CD4-positive, alpha-beta T cell treated with Interleukin-2 at 100 ng/mL for 4 hours (primary cell): ENCODE results near the gene GMPR2.
"Not testable (repeated sequence)": the region's sequence is repeated elsewhere in the genome, so short reads cannot be mapped to it uniquely, and the experiment has no call there.

Experiments used
- DNase-seq: peaks from one replicate; pipeline ENCODE4 v3.0.0-alpha.2; 2020; ENCODE audit warnings: low spot score

The GMPR2 gene

DNA sequence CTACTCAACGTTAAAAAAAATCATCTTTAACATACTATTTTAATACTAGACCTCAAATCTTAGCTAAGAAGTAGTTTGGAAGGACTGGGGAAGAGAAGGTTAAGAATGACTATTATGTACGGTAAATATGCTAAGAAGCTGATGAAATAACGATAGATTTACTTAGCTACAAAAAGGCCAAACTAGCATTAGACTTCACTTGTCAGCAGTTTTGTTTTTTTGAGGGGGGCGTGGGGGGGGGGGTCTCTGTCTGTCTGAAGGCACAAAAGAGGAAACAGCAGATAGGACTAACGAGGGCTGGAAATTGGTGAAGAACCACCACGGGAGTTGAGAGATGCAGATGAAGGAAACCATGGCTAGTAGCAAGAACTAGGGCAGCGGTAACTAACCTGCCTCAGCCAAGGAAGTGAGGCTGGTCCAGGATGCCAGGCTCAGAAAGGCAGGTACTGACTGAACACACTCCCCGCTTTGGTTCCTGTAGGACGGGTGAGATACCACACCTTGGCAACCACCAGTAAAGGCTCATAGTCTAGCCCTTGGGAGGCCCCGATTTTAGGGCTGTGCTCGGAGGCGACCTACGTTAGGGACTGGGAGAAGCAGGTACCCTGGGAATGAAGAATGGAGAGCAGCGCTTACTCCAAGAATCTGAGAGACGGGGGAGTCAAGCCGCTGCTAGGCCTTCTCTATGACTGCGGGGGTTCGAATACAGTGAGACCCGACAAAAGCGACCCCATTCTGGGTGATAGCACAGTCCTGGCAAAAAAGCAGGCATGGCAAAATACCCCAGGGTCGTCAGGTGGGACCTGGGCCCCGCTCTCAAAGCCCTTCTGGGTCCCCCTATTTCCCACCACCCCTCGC is 1.2 kb upstream of the GMPR2 start:
- DNase-seq, result no peak

DNA sequence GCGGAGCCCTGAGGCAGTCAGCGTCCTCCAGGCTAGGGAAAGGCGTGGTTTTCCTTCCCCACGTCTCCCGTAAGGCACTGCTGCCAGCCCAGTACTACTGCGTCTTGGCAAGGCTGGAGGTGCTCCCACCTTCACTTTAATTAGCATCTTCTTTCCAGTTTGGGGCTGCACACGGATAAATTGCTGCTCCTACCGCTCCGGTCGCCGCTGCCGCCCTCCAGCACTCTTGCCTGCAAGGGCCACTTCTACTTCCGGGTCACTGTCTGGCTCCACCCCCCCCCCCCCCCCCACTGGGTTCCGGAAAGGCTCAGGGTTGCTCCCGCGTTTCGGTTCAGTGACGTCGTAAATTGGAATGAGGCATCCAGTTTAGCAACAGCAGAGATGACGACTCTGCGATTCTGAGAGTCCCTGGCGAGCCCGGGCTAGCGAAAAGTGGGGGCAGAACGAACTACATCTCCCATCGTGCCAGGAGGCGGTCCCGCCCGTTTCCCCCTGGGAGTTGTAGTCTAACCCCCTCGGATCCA is 546 bp upstream of the GMPR2 start, which contains the start of gene NEDD8:
Gene NEDD8, minus strand, starts transcription at position 247 of the 524 bp plus-strand sequence. Its CDS starts 100 bp downstream, at position 147.
- DNase-seq, result peak; percentile 88

DNA sequence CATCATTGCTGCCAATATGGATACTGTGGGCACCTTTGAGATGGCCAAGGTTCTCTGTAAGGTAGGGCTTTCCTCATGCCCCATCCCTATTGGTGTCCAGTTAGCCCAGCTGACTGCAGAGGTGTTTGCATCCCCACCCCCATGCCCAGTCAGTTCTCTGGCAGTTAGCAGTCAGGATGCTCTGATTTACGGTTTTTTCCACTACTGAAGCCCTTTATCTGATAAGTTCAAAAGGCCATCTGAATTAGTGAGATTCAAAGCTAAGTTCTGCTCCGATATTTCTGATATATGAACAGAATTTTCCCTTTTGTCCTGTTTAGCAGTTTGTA is 773 bp downstream of the GMPR2 start:
- no peak for DNase-seq

DNA sequence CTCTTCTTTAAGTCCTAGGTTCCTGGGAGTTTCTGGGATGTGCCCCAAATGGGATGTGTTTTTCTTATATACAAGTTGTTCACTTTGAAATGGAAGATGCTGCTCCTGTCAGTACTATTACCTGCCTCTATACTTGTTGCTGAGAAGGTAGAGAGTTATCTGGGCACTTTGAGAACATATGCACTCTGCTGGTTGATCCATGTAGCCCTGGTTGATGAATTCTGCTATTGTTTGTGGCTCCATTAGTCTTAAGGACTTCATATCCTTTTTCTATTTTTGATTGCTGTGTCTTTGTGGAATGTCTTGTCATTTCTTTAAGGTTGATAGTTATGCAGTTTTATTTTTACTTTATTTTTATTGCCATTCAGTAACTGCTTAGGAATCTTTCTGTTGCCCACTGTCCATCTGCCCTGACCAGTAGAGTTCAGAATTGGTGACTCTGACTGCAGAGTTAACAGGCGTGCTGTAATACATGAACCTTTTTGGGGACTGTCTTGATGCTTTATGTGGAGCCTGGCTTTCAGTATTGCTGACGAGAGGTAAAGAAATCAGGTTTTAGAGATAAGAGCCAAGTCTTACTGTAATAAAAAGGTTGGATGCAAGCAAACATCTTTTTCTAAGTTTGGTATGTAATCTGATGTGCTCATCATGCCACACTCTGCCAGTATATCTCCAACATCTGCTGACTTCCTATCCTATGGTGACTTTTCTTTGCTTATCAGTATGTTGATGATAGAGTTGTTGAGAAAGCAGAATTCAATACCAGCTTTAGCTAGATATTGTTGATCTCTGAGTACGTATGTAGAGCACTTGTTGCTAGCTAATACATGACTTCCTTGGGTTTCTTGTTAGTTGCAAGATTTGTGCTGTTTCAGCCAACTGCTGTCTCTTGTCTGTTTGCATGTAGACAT is 1.6 kb downstream of the GMPR2 start:
- no peak for DNase-seq

DNA sequence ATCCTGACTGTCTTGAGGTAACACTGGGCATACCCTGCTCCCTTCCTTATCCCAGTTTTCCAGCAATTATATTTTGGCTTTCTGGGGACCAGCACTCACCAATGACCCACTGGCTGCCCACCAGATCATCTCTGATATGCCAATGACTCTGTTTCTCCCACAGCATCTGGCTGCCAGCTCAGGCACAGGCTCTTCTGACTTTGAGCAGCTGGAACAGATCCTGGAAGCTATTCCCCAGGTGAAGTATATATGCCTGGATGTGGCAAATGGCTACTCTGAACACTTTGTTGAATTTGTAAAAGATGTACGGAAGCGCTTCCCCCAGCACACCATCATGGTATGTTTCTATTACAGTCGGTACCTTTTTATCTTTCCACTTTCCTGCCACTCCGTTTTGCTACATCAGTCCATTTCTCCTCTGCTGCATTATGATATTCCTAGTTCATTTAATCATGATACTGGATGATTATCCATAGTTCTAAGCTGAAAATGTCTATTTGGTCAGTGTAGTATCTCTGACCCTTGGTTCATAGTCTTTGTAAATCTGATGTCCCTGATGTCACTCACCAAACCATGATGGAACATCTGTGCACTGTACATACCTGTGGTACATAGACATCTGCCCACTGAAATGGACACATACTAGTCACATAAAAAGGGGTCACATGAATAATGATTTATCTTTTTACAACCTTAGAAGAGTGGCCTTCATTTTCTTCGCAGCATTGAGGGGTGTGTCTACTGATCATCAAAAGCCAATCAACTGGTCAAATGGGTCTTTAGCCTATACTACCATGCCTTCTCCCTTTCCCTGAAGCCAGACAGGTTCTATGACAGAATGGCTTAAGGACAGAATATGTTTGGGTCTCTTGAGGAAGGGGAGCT is 3.3 kb downstream of the GMPR2 start:
- no peak for DNase-seq

DNA sequence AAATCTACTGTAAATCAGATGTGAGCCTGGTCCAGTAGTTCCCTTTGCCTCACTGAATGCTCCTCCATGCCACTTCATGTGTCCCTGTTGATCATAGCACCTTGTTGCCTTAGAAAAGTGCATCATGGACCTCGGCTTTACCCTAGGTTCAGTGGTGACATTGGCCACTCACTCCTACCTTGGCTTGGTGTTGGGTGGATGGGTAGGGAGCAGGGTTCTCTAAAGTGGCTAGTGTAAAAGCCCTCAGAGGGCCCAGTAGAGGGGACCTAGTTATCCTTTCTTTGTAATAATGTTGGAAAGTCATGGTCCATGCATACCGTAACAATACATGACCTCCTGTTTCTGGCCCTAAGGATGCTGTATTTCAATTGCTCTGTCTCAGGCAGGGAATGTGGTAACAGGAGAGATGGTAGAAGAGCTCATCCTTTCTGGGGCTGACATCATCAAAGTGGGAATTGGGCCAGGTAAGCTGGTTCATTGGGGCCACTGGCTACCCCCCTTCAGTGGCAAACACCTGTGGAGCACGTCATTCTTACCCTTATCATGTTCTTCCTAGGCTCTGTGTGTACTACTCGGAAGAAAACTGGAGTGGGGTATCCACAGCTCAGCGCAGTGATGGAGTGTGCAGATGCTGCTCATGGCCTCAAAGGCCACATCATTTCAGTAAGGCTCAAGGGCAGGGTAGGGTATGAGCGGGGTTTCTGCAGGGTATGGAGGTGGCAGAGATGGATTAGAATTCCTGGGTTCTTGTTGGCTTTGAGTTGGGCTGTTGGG is 4.1 kb downstream of the GMPR2 start:
- DNase-seq, result no peak

DNA sequence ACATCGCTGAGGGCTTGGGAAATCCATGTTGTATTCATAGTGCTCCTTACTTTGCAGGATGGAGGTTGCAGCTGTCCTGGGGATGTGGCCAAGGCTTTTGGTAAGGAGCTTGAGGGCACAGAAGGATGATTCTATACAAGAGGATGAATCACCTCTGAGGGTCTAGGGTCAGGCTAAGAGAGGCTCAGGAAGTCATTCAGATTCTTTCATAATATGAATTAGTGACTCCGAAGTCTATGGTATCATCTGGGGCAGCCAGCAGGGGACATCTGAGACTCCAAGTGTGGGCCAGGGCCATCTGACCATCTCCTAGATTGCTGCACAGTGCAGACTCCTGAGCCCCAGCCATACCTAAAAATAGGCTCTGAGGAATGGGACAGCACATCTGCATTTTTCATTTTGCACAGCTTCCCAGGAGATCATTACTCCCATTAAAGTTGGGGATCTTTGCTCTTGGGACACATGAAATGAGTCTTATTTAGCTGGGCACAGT is 4.8 kb downstream of the GMPR2 start:
- no peak for DNase-seq

DNA sequence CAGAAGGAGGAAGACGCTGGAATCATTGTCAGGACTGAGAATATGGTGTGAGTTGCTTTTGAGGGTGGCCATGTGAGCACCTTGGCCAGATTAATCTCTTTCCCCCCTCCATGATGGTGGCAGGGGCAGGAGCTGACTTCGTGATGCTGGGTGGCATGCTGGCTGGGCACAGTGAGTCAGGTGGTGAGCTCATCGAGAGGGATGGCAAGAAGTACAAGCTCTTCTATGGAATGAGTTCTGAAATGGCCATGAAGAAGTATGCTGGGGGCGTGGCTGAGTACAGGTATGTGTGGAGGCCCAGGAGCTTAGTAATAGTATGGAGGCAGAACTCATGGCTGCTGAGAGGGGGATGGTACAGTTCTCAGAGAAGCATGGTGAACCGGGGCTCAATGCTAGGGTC is 5.4 kb downstream of the GMPR2 start:
- DNase-seq, result no peak

DNA sequence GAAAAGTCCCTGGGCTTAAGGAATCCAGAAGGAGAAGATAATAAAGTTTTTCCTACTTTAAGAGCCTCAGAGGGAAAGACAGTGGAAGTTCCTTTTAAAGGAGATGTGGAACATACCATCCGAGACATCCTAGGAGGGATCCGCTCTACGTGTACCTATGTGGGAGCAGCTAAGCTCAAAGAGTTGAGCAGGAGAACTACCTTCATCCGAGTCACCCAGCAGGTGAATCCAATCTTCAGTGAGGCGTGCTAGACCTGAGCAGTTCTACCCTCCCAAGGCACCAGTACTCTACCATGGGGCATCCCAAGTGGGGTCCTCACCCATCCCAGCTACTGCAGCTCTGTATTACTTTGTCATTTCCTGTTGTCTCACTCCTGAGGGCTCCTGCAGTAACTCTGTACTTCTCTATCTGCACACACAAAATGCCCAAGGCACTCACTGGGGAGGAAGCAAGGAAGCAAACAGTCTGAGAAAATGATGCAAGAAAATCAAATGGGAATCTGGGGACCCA is 5.9 kb downstream of the GMPR2 start:
- no peak for DNase-seq

DNA sequence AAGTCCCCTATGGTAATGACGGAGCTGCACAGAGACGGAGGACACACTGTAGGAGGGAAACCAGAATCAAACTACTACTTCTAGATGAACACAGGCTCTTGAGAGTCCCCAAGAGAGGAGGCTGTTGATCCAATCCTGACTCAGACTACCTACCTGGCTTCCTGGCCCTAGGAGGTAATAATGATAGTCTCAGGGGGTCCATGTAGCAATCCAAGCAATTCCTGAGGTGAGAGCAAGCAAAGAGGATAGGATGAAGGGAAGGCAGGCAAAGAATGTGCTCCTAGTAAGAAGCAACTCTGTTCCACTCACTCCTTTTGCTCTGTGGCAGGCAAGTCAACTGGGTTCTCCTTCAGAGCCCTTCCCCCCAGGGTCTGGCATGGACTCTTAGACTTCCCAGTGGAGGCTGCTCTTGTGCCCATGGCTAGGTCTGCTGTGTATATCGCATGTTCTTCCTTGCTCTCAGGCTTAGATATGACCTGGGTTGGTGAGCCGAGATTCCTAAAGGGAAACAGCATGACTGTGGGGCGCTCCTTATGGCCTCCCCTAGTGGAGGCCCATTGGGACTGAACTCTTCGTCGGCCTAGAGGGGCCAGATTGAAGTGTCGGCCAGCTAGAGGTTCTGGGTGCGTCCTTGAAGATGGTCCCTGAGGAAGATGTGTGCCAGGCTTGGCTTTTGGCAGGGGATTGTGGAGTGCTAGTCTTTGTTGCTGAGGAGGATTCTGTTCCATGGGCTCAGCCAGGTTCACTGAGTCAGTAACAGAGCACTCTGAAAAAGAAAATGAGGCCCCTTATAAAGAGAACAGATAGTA is 7.6 kb downstream of the GMPR2 start:
- no peak for DNase-seq

DNA sequence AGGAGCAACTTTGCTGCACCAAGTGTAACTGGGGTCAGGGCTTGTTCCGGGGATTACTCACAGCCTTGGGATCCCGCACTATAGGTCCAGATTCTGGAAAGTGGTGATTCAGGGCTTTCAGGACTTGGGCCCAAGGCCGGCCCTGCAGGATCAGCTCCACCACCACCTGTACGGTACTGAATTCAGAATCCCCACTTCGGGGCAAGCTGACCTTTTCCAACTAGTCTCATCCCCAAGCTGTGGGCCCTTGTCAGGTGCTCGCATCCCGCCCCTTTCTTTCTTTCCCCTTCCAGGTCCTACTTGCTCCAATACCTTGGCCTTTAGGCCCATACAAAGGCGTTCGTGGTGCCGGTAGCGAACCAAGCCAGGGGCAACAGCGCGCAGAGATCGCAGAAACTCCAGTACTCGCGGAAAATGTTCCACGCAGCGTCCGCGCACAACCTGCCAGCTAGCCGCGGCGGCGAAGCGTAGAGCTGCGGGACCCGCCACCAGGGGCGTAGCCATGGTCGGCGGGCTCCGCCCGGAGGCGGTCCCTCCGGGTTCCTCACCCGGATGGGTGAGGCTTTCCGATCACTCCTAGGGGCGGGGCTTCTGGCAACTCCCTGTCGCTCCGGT is 9.2 kb downstream of the GMPR2 start:
- DNase-seq, result peak; percentile 91

DNA sequence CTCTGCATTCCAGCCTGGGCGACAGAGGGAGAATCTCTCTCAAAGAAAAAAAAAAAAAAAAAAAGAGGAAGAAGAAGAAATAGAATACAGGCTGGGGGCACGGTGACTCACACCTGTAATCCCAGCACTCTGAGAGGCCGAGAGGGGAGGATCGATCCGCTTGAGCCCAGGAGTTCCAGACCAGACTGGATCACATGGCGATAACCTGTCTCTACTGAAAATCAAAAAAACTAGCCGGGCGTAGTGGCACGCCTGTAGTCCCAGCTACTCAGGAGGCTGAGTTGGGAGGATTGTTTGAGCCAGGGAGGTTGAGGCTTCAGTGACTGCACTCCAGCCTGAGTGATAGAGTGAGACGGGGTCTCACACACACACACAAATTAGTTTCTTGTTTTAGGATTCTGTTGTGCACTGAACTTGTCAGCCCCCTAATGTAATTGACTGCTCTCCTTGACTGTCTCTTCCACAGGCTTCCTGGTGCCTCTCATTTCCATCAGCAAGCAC is 10.7 kb downstream of the GMPR2 start:
- DNase-seq, result no peak

DNA sequence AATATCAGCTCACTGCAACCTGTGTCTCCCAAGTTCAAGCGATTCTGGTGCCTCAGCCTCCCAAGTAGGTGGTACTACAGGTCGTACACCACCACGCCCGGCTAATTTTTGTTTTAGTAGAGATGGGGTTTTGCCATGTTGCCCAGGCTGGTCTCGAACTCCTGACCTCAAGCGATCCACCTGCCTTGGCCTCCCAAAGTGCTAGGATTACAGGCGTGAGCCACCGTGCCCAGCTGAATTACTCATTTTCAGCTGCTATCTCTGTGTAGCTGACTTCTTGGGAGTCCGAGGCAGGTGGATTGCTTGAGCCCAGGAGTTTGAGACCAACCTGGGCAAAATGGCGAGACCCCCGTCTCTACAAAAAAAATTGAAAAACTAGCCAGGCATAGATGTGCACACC is 12.6 kb downstream of the GMPR2 start:
- not testable (repeated sequence) for DNase-seq

DNA sequence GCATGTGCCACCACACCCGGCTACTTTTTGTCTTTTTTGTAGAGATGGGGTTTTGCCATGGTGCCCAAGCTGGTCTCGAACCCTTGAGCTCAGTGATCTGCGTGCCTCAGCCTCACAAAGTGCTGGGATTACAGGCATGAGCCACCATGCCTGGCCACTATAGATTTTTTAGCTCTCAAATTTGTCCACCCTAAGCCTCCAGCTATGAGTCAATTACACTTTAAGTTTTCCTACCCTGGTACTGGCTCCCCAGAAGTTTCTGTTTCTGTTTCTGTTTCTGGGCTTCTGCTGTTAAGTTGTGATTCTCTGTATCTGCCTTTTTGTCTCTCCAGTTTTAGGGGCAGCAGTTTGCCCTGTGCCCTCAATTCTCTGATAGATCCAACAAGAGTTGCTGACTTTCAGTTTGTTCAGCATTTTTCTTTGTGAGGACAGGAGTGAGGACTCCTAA is 14.1 kb downstream of the GMPR2 start:
- peak; percentile 72 for DNase-seq

DNA sequence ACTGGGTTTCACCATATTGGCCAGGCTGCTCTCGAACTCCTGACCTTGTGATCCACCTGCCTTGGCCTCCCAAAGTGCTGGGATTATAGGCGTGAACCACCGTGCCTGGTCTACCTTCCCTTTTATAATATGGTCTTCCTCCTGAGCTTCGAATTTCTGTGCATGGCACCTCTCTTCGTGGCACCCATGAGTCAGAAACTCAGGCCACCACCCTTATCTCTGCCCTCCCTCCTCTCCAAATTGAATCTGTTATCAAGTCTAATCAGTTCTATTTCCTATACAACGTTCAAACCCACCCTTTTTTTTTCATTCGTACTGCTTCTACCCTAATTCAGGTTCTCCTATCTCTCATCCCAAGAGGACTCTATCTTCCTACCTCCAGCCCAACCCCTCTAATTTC is 14.7 kb downstream of the GMPR2 start:
- peak; percentile 31 for DNase-seq

DNA sequence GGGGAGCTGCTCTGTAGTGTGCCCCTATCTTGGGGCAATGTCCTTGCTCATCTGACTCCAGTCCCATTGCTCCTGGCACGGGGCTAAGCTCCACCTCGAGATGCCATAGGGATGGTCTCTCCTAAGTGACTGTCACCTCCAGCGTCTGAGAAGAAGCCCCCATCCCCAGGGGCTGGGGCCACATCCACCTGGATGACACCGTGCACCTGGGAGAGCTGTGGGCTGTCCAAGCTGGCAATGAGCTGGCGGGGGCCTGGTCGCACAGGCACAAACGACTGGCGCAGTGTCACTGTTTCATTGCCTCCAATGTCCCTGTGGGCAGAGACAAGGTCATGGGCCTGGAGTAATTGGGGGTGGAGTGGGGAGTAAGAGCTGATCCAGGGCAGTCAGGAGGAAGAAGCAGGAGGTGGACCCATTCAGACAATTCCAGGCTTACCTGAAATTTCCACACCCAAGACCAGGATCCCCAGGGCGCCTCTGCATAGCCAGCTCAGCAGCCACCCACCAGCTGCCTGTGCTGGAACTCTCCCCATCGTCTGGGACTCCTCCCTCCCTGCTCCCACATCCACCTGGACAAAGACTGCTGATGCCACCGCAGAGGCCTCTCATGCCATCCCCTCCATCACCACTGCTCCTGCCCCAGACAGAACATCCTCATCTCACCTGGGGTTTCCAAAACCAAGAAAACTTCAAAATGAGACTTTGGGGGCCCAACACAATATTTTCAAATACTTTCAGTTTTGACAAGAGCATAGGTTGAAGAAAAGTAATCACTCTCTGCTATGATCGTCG is 16.7 kb downstream of the GMPR2 start:
- no peak for DNase-seq

DNA sequence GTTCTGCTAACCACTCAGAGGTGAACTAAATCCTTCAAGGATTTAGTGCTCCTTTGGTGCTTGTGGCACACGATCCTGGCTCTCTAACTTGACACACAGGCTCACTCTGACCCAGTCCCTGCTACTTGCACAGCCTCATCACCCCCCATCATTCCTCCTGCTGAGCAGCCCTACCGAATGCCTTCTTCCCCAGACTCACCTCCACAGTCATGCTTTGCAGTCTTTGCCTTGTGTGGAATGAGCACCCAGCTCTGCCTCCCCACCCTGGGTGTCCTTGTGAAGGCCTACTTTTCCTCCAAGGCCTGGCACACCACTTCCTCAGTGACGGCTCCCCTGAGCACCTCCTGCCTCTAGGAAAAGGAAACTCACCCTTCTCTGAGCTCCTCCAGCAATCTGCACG is 17.6 kb downstream of the GMPR2 start:
- no peak for DNase-seq

DNA sequence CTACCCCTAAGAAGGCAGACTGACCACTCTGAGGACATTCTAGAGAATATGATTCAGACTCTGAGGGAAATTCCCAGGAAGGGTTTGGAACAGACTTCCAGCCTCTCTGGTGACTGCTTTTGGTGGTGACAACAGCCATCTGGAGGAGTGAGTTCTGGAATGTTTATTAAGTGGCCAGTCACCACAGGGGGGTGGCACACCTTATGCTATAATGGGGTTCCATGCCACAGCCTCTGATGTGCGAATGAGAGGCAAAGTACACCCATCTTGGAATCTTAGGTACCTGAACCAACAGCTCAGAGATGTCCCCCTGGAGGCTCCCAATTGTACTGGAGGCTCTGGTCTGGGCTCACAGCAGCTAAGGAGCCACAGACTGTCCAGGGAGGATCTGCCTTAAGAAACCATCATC is 19.2 kb downstream of the GMPR2 start:
- DNase-seq, result no peak
